ENCODE measurements around the gene INKA2. TPM values are rescaled to one million over a fixed set of nuclear protein-coding genes. Genes with fewer than 3 reads are reported as not detected.

INKA2 gene
- total and polyA plus RNA-seq, 4 donors, result 0.26 to 0.67 (median 0.52) TPM

GRCh38 chr1:111729271-111729921 lies 9.8 kb downstream of the INKA2 start:
- Histone ChIP-seq H3K27ac (ENCODE audit: low read depth in 1 of 2, low read length in 2 of 2) (no peak overlapping the region), H3K36me3 (ENCODE audit: control insufficient read depth in 4 of 4, insufficient read depth in 3 of 4, low read depth in 1 of 4, low read length in 3 of 4) (no peaks in the 10 kb centered on the region), H3K9me3 (ENCODE audit: control insufficient read depth in 4 of 4, low read length in 3 of 4) (no peaks in the 10 kb centered on the region), H3K4me3 (ENCODE audit: low read depth in 1 of 3, low read length in 3 of 3) (no peak overlapping the region), H3K4me1 (ENCODE audit: control insufficient read depth in 4 of 4, insufficient read depth in 4 of 4, low read length in 3 of 4) (no peaks in the 10 kb centered on the region), H3K27me3 (ENCODE audit: control insufficient read depth in 4 of 4, insufficient read depth in 4 of 4, low read length in 3 of 4) (no peaks in the 10 kb centered on the region), H3K9ac (ENCODE audit: low read depth in 1 of 2, low read length in 2 of 2) (no peak overlapping the region)
- 82% methylated on average over 8 of the region's 8 CpGs for WGBS
- peak; percentile 33 for DNase-seq (ENCODE audit: low spot score)
- TF ChIP-seq HNF4A (conservative IDR thresholded peaks at IDR 0.05) (no peak), RXRA (IDR thresholded peaks at IDR 0.05) (no peak), GABPA (IDR thresholded peaks at IDR 0.05 in 1 of 2, conservative IDR thresholded peaks at IDR 0.05 in 1 of 2) (no peak), JUND (IDR thresholded peaks at IDR 0.05) (no peak)

DNA sequence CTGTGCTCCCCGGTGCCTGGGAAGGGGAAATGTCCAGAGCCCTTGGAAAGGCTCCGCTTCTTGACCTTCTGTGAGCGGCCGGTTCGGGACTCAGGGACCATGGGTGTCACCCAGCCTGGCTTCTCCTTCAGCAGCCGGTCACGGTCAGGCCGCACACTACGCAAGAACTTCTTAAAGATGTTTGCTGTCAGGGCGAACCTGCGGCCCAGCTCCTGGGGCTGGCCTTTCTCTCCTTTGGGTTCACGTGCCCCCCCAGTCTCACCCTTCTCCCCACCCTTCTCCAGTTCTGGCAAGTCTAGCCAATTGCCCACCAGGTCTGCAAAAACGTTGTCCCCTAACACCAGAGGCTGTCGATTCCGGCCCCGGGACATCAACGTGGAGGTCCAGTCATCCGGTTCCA lies 12.1 kb downstream of the INKA2 start:
- Histone ChIP-seq H3K9ac (ENCODE audit: low read depth in 1 of 2, low read length in 2 of 2) (no peak overlapping the region), H3K27ac (ENCODE audit: low read depth in 1 of 2, low read length in 2 of 2) (no peak overlapping the region), H3K36me3 (ENCODE audit: control insufficient read depth in 4 of 4, insufficient read depth in 3 of 4, low read depth in 1 of 4, low read length in 3 of 4) (no peaks in the 10 kb centered on the region), H3K9me3 (ENCODE audit: control insufficient read depth in 4 of 4, low read length in 3 of 4) (no peaks in the 10 kb centered on the region), H3K4me3 (ENCODE audit: low read depth in 1 of 3, low read length in 3 of 3) (no peak overlapping the region), H3K27me3 (ENCODE audit: control insufficient read depth in 4 of 4, insufficient read depth in 4 of 4, low read length in 3 of 4) (no peaks in the 10 kb centered on the region), H3K4me1 (ENCODE audit: control insufficient read depth in 4 of 4, insufficient read depth in 4 of 4, low read length in 3 of 4) (no peaks in the 10 kb centered on the region)
- 96% methylated on average over 18 of the region's 18 CpGs for WGBS
- TF ChIP-seq YY1 (IDR thresholded peaks at IDR 0.05), result no peak
- TF ChIP-seq, protein P1, sequence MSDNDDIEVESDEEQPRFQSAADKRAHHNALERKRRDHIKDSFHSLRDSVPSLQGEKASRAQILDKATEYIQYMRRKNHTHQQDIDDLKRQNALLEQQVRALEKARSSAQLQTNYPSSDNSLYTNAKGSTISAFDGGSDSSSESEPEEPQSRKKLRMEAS (IDR thresholded peaks at IDR 0.05), result no peak
- TF ChIP-seq FOXA1 (IDR thresholded peaks at IDR 0.05), result no peak
- TF ChIP-seq, protein P2, sequence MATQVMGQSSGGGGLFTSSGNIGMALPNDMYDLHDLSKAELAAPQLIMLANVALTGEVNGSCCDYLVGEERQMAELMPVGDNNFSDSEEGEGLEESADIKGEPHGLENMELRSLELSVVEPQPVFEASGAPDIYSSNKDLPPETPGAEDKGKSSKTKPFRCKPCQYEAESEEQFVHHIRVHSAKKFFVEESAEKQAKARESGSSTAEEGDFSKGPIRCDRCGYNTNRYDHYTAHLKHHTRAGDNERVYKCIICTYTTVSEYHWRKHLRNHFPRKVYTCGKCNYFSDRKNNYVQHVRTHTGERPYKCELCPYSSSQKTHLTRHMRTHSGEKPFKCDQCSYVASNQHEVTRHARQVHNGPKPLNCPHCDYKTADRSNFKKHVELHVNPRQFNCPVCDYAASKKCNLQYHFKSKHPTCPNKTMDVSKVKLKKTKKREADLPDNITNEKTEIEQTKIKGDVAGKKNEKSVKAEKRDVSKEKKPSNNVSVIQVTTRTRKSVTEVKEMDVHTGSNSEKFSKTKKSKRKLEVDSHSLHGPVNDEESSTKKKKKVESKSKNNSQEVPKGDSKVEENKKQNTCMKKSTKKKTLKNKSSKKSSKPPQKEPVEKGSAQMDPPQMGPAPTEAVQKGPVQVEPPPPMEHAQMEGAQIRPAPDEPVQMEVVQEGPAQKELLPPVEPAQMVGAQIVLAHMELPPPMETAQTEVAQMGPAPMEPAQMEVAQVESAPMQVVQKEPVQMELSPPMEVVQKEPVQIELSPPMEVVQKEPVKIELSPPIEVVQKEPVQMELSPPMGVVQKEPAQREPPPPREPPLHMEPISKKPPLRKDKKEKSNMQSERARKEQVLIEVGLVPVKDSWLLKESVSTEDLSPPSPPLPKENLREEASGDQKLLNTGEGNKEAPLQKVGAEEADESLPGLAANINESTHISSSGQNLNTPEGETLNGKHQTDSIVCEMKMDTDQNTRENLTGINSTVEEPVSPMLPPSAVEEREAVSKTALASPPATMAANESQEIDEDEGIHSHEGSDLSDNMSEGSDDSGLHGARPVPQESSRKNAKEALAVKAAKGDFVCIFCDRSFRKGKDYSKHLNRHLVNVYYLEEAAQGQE (IDR thresholded peaks at IDR 0.05), result no peak
- TF ChIP-seq RAD21 (IDR thresholded peaks at IDR 0.05), result no peak
- no peak for TF ChIP-seq RXRA (IDR thresholded peaks at IDR 0.05)
- DNase-seq (ENCODE audit: low spot score), result no peak

GRCh38 chr1:111725192-111725591 lies 14.0 kb downstream of the INKA2 start:
- Histone ChIP-seq H3K9ac (ENCODE audit: low read depth in 1 of 2, low read length in 2 of 2) (no peak overlapping the region), H3K36me3 (ENCODE audit: control insufficient read depth in 4 of 4, insufficient read depth in 3 of 4, low read depth in 1 of 4, low read length in 3 of 4) (no peaks in the 10 kb centered on the region), H3K27ac (ENCODE audit: low read depth in 1 of 2, low read length in 2 of 2) (no peak overlapping the region), H3K27me3 (ENCODE audit: control insufficient read depth in 4 of 4, insufficient read depth in 4 of 4, low read length in 3 of 4) (no peaks in the 10 kb centered on the region), H3K4me3 (ENCODE audit: low read depth in 1 of 3, low read length in 3 of 3) (no peak overlapping the region), H3K4me1 (ENCODE audit: control insufficient read depth in 4 of 4, insufficient read depth in 4 of 4, low read length in 3 of 4) (no peaks in the 10 kb centered on the region), H3K9me3 (ENCODE audit: control insufficient read depth in 4 of 4, low read length in 3 of 4) (no peaks in the 10 kb centered on the region)
- DNase-seq (ENCODE audit: low spot score), result no peak
- WGBS, result 50% methylated on average over 5 of the region's 5 CpGs
- TF ChIP-seq GABPA (IDR thresholded peaks at IDR 0.05 in 1 of 2, conservative IDR thresholded peaks at IDR 0.05 in 1 of 2) (no peak), YY1 (IDR thresholded peaks at IDR 0.05) (no peak), ATF3 (IDR thresholded peaks at IDR 0.05) (no peak), RXRA (IDR thresholded peaks at IDR 0.05) (no peak), FOXA1 (IDR thresholded peaks at IDR 0.05) (no peak), TAF1 (conservative IDR thresholded peaks at IDR 0.05) (no peak), NR2F2 (IDR thresholded peaks at IDR 0.05) (no peak)
- TF ChIP-seq, protein P1 (IDR thresholded peaks at IDR 0.05), result no peak
- TF ChIP-seq, protein P3, sequence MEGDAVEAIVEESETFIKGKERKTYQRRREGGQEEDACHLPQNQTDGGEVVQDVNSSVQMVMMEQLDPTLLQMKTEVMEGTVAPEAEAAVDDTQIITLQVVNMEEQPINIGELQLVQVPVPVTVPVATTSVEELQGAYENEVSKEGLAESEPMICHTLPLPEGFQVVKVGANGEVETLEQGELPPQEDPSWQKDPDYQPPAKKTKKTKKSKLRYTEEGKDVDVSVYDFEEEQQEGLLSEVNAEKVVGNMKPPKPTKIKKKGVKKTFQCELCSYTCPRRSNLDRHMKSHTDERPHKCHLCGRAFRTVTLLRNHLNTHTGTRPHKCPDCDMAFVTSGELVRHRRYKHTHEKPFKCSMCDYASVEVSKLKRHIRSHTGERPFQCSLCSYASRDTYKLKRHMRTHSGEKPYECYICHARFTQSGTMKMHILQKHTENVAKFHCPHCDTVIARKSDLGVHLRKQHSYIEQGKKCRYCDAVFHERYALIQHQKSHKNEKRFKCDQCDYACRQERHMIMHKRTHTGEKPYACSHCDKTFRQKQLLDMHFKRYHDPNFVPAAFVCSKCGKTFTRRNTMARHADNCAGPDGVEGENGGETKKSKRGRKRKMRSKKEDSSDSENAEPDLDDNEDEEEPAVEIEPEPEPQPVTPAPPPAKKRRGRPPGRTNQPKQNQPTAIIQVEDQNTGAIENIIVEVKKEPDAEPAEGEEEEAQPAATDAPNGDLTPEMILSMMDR (IDR thresholded peaks at IDR 0.05; ENCODE audit: low read depth, low read length, missing input control), result no peak
